Measurements from ENCODE around the gene HTR1D.
"Not testable (repeated sequence)": the region's sequence is repeated elsewhere in the genome, so short reads cannot be mapped to it uniquely, and the experiment has no call there.

HTR1D gene

DNA sequence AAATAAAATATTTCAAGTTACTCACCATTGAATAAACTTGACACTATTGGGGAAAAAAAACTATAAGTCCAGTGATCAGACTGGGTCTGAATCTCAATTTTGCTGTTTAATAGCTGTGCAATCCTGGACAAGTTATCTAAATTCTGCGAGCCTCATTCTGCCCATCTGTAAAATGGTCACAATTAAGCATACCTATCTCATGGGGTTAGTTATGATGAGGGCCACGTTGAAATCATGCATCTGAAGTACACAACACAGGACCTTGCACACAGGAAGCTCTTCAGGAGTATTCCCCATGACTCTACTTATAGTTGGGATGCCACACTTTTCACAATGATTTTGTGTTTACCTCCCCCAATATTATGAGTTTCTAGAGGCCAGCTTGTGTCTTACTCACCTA, 3.8 kb upstream of the HTR1D start:
- no peak for DNase-seq (ENCODE audit: low read depth in 2 of 3, low spot score in 2 of 3)

DNA sequence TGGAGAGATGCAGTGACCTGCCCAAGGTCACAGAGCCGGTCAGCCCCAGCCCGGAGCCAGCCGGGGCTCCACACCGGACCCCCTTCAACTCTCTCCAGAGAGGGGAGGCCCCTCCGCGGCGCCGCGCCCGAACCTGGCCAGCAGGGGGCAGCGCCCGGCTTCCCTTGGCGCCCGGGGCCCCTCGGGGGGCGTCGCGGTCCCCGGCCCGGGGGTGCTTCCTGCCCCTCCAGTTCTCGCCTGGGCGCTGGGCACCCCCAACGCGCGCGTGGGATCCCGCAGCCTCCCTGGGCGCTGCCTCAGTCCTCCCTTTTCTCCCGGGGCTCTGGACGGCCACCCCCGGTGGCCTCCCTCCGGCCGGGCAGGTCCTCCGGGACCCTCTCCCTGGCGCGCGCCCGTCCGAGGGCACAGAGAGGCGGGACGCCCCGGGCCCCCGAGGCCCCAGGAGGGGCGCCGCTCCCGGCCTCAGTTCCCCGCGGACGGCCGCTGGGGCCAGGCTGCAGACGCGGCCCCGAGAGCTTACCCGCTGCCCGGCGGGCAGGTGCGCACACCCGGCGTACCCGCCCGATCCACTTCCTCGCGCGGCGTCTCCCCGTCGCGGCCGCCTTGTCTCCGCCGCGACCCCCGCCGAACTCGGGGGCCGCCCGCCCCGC, 406 bp downstream of the HTR1D start:
- peak in 1 of 3 experiments; percentile 4 for DNase-seq (ENCODE audit: low read depth in 2 of 3, low spot score in 2 of 3)

DNA sequence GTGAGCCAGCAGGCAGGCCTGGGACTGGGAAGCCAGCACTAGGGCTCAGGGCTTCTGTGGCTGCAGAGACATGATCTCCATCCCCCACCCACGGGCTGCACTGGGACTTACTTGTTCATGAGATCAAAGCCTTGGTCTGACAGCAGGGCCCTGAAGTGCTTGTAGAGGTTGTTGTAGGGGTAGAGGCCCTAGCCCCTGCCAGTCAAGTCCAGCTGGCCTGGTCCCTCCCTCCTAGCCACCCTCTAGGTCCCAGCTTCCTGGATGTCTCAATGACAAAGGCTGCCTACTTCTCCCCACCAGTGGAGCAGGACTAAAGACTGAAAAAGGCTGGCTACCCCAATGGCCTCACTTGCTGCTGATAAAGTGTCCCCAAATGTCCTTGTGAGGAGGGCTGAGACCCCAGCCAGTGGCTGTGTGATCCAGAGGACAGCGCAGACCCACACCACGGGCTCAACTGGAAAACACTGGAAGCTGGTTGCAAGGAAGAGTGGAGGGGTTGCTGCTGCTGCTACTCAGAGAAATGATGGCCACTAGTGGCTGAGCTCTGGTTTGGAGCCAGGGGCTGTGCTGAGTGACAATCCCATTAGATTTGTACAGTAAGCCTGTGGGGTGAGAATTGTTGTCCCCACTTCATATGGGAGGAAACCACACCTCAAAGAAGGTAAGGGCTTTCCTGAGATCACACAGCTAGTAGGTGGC, 1.4 kb downstream of the HTR1D start:
- DNase-seq (ENCODE audit: low read depth in 2 of 3, low spot score in 2 of 3), result no peak

DNA sequence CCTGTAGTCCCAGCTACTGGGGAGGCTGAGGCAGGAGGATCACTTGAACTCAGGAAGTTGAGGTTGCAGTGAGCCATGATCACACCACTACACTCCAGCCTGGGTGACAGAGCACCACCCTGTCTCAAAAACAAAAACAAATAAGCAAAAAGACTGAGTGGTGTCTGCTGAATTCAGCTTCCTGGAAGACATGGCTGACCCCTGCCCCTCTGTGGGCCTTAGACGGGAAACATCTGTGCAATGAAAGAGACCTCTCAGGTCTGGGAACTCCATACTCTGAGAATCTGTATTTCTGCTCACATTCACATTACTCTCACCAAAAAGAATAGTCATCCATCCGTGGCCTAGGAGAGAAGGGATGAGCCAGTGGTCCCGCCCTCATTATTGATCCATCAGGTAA, 2.0 kb downstream of the HTR1D start:
- no peak for DNase-seq (ENCODE audit: low read depth in 2 of 3, low spot score in 2 of 3)

DNA sequence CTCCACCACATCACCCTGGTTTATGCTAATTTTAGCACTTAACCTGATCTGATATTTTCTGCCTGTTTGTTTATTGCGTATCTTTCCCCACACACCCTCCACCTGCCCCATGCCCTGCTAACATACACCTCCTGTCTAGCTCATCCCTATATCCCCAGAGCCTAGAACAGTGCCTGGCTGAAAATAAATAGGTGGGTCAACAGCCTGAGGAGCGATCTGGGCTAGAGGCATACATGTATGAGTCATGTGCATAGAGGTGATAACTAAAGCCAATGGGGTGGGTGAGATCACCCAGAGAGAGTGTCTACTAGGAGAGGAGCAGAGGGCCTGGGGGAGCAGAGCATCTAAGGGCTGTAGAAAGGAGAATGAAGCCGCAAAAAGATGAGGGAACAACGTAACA, 2.7 kb downstream of the HTR1D start:
- no peak for DNase-seq (ENCODE audit: low read depth in 2 of 3, low spot score in 2 of 3)

DNA sequence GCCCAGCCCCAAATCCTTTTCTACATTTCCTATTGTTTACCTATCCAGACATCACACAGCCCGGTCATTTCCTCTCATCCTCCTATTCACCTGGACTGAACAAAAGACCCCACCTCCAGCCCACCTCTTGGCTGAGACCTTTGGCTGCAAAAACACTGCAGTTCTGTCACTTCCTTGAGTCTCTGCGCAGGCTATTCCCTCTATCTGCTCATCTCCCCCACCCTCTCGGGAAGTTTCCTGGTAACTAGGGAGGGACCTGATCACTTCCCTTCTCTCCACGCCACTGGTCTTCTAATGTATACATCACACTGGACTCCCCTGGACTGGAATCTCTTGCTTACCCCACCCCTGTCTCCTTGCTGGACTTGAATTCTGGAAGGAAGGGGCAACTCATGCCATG, 5.3 kb downstream of the HTR1D start:
- DNase-seq (ENCODE audit: low read depth in 2 of 3, low spot score in 2 of 3), result no peak

DNA sequence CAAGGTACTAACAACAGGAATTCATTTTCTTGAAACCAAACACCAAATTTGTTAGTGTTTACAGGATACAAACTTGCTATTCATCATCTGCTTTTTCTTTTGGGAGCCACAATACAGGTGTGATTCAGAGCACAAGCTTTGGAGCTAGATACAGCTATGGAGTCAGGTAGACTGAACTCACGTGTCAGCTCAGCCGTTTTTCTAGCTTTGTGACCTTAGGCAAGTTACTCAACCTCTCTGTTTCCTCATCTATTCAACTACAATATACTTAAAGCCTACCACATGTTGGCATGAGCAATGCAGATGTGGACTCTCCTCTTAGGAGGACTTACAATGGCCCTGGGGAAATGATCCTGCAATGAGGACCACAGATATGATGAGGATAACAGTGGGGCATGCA, 6.3 kb downstream of the HTR1D start:
- DNase-seq (ENCODE audit: low read depth in 2 of 3, low spot score in 2 of 3), result no peak

DNA sequence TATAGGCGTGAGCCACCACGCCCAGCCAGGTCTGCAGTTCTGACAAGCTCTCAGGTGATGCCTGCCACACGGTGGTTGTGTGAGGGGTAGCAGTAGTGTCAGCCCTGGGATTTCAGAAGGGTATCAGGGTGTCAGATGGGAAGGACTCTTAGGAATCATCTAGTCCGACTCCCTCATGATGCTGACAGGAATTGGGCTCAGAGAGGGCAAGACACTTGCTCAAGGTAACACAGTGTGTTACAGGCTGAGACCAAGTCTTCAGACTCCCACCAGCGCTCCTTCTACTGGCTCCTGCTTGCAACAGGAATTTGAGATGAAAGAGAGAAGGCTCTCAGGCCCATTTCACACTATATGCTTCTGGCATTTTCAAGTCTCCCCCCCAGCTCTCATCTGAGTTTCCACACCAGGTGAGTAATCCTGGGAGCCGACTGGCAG, 6.9 kb downstream of the HTR1D start:
- DNase-seq (ENCODE audit: low read depth in 2 of 3, low spot score in 2 of 3), result no peak

DNA sequence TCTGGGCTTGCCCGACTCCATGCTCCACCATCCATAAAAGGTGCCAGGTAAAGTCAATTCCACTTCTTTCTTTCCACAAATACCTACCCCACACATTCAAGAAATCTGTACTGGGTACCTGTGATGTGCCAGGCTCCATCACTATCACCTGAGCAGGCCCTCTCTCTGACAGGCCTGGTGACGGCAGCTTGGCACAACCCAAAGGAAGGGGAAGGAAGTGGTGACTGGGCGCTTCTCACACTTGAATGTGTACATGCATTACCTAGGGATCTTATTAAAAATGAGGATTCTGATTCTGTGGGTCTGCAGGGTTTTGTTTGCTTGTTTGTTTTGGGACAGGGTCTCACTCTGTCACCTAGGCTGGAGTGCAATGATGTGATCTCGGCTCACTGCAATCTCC, 7.5 kb downstream of the HTR1D start:
- DNase-seq (ENCODE audit: low read depth in 2 of 3, low spot score in 2 of 3), result no peak

DNA sequence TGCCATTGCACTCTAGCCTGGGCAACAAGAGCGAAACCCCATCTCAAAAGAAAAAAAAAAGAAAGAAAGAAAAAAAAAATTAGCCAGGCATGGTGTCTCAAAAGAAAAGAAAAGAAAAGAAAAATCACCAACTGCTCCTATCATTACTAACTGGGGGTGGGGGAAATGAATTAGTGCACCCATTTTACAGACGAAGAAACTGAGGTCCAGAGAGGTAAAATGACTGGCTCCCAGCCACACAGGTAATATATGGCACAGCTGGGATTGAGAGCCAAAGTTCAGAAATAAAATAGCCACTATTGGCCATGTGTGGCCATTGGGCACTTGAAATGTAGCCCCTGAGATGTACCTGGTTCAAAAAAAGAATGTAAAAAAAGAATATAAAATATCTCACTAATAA, 8.8 kb downstream of the HTR1D start:
- DNase-seq (ENCODE audit: low read depth in 2 of 3, low spot score in 2 of 3), result no peak

DNA sequence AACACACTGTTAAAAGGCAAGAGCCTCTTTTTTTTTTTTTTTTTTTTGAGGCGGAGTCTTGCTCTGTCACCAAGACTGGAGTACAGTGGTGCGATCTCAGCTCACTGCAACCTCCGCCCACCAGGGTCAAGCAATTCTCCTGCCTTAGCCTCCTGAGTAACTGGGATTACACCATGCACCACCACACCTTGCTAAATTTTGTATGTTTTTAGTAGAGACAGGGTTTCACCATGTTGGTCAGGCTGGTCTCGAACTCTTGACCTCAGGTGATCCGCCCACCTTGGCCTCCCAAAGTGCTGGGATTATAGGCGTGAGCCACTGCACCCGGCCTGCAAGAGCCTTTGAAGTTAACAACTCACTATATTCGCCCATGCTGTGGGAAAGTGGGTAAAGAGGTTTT, 9.6 kb downstream of the HTR1D start:
- not testable (repeated sequence) for DNase-seq (ENCODE audit: low read depth in 2 of 3, low spot score in 2 of 3)

DNA sequence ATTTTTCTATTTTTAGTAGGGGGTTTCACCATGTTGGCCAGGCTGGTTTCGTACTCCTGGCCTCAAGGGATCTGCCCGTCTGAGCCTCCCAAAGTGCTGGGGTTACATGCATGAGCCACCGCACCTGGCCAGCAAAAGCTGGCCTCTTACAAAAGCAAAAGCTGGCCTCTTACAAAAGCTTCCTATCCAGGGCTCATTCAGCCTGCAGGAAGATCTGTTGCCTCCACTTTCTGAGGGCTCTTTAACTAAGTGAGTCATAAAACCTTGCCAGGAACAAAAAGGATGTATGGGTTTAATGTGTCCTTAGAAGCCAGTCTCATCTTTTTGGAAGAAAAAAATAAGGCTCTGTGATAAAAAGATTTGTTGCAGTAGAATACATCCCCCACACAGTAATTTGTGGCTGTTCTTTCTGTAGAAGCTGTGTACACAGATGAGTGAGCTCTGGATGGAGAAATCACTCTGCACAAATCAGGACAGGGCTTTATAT, 15.0 kb downstream of the HTR1D start:
- DNase-seq (ENCODE audit: low read depth in 2 of 3, low spot score in 2 of 3), result no peak

DNA sequence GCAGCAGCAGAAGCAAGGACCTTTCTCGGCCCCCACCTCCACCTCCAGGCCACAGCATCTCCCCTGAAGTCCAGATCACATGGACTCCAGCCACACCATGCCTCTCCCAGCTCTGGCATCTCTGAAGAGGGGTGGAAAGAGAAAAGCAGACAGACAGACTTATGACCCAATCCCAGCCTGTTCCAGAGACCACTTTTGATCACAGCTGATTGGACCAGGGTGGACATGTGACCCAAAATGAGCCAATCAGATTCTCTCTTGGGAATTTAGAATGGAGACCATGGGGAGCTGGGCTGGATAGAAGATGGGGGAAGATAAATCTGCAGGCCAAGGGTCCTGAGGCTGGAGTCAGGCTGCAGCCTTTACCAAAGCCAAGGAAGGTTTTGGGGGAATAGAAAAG, 16.4 kb downstream of the HTR1D start:
- no peak for DNase-seq (ENCODE audit: low read depth in 2 of 3, low spot score in 2 of 3)

DNA sequence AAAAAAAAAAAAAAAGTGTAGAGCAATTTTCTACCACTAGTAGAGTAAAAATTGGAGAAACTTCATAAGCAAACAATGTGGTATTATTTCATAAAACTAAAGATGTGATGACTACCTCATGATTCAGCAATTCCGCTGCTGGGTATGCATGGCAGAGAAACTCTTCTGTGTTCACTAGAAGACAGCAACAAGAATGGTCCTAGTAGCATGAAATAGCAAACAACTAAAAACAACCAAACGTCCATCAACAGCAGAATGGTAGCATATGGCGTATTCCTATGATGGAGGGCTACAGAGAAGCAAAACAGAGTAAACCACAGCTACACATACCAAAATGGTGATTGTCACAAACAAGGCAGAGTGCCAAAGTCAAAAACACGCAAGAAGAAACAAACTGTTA, 18.9 kb downstream of the HTR1D start:
- no peak for DNase-seq (ENCODE audit: low read depth in 2 of 3, low spot score in 2 of 3)

DNA sequence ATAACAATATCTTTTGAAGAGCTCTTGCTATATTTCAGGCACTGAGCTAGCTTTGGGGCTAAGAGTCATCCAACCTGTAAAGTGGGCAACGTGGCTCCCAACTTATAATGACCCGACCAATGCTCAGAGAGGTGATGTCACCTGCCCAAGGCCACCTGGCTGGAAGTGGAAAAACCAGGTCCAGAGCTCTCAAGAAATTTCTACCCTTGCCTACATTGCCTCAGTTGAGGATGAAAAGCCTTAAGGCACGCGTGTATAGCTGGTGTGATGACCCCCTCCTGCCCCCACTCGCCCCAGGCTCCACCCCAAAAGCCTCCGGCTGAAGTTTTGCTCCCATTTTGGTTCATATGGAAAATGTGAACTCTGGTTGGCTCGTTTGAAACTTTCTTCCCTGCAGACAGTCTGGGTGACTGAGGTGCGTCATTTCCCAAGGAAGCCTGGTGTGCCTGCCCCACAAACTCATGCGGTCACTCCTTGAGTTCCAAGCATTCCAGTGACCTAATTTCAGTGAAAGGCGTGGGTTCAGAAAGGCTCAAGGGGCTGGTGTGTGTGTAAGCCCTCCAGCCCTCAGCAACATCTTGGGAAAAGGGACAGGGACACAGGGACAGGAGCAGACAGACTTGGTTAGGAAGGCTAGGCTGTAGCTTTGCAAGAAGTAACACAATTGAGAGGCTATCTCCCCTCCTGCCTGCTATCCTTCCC, 20.5 kb downstream of the HTR1D start:
- no peak for DNase-seq (ENCODE audit: low read depth in 2 of 3, low spot score in 2 of 3)

DNA sequence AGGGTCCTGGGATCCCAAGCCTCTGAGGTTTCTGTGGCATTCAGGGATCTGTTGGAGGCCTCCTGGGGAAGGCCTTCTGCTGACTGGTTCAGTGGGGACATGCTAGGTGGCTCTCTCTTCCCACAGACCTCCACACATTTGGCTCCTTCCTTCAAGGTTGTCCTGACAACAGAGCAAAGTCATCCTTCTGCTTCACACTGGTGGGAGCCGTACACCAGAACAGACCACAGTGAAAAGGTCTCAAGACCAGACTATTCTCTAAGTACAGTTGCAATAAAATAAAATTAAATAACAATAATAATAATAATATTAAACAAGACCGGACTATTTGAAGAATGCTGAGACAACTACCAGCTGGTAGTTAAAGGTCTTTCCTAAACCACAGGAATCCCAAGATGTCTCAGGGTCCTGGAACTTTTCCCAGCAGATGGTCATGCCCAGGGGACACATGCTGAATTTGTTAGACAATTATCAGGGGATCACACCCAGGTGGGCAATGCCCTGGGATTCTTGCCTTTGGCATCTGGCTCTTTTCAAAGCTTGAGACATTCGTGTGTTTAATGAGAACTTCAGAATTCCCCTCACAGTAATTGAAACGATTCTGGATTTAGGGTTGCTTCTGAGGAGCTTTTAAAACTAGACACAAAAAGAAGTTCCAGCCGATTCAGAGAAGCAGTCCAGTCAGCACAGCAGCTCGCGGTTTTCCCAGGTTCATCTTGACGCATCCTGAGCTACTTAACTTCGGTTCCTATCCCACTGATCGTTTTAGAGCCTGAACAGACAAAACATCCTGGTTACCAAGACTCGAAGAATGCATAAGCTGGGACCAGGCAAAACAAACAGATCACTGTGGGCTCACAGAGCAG, 22.9 kb downstream of the HTR1D start:
- no peak for DNase-seq (ENCODE audit: low read depth in 2 of 3, low spot score in 2 of 3)

DNA sequence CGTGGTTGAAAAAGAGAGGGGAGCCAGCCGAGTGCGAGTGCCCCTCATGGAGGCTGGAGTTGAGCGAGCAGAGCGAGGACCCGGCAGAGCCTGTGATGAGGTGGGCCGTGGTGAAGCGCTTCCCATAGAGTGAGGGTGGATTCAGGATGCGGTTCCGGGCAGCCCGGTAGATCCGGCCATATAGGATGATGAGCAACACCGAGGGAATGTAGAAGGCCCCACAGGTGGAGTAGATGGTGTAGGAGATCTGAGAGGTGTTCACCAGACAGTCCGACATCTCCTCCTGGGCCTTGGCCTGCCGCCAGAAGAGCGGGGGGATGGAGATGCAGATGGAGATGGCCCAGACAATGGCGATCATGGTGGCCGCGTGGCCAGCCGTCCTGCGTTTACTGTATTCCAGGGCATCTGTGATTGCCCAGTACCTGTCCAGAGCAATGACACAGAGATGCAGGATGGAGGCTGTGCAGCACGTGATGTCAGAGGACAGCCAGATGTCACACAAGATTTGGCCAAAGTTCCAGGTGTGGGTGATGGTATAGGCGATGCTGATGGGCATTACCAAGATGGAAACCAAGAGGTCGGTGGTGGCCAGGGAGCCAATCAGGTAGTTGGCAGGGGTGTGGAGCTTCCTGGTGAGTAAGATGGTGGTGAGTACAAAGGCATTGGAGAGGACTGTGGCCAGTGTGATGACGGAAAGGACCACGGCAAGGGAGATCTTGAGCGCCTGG, 23.7 kb downstream of the HTR1D start:
- DNase-seq (ENCODE audit: low read depth in 2 of 3, low spot score in 2 of 3), result no peak

DNA sequence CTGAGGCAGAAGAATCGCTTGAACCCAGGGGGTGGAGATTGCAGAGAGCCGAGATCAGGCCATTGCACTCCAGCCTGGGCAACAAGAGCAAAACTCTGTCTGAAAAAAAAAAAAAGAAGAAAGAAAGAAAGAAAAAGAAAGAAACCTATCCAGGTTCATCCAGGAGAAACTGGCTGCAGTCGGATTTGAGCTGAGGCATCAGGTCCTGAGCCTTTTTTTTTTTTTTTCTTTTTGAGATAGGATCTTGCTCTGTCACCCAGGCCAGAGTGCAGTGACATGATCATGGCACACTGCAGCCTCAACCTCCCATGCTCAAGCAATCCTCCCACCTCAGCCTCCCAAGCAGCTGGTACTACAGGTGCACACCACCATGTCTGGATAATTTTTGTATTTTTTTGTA, 26.1 kb downstream of the HTR1D start:
- no peak for DNase-seq (ENCODE audit: low read depth in 2 of 3, low spot score in 2 of 3)

DNA sequence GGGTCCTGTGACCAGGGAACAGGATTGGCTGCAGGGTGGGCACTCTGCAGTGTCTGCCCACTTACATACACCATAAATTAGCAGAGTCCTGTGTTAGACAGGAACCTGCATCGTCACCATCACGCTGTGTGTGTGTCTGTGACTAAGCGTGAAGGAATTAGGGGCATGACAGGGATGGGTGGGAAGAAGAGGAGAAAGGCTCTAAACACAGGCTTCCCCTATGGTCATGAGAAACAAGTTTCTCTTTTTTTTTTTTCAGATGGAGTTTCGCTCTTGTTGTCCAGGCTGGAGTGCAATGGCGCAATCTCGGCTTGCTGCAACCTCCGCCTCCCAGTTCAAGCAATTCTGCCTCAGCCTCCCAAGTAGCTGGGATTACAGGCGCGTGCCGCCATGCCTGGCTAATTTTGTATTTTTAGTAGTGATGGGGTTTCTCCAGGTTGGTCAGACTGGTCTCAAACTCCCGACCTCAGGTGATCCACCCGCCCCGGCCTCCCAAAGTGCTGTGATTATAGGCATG, 28.3 kb downstream of the HTR1D start:
- DNase-seq (ENCODE audit: low read depth in 2 of 3, low spot score in 2 of 3), result not testable (repeated sequence)

DNA sequence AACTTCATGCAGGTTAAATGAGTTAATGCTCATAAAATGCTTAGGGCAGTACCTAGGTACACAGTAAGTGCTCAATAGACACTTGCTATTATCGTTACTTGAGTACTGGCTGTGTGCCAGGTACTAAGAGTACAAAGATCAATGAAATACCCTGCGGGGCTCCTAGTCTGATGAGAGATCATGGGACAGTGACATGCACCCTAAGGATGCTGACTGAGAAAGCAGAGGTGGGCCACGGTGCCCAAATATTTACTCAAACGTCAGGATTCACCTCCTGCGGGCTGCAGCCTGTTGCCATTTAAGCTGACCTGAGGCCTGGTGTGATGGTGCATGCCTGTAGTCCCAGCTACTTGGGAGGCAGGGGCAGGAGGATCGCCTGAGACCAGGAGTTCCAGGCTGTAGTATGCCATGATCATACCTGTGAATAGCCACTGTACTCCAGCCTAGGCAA, 28.8 kb downstream of the HTR1D start:
- DNase-seq (ENCODE audit: low read depth in 2 of 3, low spot score in 2 of 3), result no peak
